A549 treated with GW870086 at 1 μM for 4 hours (cell line): ENCODE measurements around the gene CTSV. TPM values are rescaled to one million over a fixed set of nuclear protein-coding genes. Genes with fewer than 3 reads are reported as not detected.

Source experiments
- total RNA-seq: library from RNA; stranded (reverse); fragments of 200-300 nt; extraction: Qiagen RNA extraction; gene quantifications from 5 replicates; pipeline ENCODE4 v1.2.3, GENCODE V29; 2022; ENCODE audit warnings: low read depth

Gene CTSV
- total RNA-seq = 11.9 to 13.8 TPM (median 13.4 TPM) in 5 replicates

DNA sequence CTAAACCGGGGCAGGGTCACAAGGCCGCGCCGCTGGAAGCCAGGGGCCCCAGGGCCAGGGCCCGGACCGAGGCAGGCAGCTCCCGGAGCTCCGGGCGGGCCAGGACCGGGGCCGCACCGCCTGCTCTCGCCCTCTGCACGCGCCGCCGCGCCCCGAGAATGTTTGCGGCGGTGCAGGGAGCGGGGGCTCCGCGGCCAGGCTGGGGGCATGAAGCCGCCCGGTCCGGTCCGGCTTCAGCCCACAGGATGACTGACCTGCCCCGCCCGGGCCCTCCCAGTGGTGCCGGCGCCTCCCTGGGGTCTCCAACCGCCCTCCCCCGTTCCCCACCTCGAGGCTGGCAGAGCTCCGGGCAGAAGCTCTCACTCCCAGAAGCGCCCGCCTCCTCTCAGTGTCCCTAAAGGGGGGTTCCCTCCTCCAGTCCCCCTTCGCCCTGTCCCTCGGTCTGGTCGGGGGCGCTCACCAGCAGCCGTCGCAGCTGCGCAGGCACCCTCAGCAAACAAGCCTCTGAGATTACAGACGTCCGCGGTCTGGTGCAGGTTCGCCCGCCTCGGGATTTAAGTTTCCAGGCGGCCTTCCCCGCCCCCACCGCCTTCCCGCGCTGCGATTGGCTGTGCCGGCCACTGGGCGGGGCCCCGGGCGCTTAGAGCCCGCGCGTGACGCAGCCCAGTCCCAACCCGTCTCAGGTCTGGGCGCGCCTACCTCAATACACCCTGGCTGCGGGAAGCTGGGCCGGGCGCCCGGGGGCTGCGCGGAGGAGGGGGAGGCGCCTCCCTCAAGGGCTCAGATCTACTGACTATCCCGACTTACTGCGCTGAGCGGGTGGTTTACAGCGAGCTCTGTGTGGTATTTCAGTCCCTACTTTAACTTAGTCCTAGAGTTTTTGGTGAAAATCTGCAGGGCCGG, at the start of gene CTSV:
Gene CTSV (minus strand): TSS at position 532 of the 903 bp plus-strand sequence. CDS start 1,099 bp downstream, outside the sequence.

Other genes with a start within 250 kb of the CTSV start
- gene ZNF782, start 184.6 kb downstream of the CTSV start, total RNA-seq = 1.7 to 2.4 TPM (median 2.0 TPM) in 5 replicates
- not detected in 5 replicates for gene NUTM2G, start 110.3 kb downstream of the CTSV start, total RNA-seq